ENCODE measurements around the gene SAXO1.

DNA sequence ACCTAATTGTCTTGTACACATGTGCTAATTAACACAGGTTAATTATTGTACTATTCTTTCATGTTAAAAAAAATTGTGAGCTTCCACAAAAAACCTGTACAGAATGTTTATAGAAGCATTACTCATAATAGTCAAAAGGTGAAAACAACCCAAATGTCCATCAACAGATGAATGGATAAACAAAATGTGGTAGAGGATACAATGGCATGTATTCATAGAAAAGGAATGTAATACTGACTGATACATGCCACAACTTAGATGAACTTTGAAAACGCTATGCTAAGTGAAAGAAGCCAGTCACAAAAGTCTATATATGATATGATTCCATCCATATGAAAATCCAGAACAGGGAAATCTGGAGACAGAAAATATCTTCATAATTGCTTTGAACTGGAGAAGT lies 41.8 kb upstream of the SAXO1 start:
- TF ChIP-seq, protein P1, sequence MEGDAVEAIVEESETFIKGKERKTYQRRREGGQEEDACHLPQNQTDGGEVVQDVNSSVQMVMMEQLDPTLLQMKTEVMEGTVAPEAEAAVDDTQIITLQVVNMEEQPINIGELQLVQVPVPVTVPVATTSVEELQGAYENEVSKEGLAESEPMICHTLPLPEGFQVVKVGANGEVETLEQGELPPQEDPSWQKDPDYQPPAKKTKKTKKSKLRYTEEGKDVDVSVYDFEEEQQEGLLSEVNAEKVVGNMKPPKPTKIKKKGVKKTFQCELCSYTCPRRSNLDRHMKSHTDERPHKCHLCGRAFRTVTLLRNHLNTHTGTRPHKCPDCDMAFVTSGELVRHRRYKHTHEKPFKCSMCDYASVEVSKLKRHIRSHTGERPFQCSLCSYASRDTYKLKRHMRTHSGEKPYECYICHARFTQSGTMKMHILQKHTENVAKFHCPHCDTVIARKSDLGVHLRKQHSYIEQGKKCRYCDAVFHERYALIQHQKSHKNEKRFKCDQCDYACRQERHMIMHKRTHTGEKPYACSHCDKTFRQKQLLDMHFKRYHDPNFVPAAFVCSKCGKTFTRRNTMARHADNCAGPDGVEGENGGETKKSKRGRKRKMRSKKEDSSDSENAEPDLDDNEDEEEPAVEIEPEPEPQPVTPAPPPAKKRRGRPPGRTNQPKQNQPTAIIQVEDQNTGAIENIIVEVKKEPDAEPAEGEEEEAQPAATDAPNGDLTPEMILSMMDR (IDR thresholded peaks at IDR 0.05) = no peak
- TF ChIP-seq POLR2AphosphoS5 (IDR thresholded peaks at IDR 0.05) = no peak
- no peak for TF ChIP-seq POLR2A (IDR thresholded peaks at IDR 0.05)

Data from sigmoid colon (tissue), 4 donors.